HG03196 (cell line): ENCODE data around the gene MARK4.
"Not testable (repeated sequence)": the region's sequence is repeated elsewhere in the genome, so short reads cannot be mapped to it uniquely, and the experiment has no call there.

Experiments used
- ATAC-seq: cut with Tn5 transposase; IDR thresholded peaks from one replicate; pipeline ENCODE4 v1.9.1; 2021; ENCODE audit not compliant: unreplicated experiment

Gene MARK4

GRCh38 chr19:45334881-45335280 is 83.8 kb downstream of the MARK4 start:
- ATAC-seq: not testable (repeated sequence)

GRCh38 chr19:45336696-45337251 is 85.7 kb downstream of the MARK4 start:
- ATAC-seq: no peak

GRCh38 chr19:45339629-45340028 is 88.6 kb downstream of the MARK4 start:
- no peak for ATAC-seq

- no peak for ATAC-seq
Observed at GRCh38 chr19:45340232-45340898, 89.3 kb downstream of the MARK4 start, which contains the start of gene KLC3. Gene KLC3 (plus strand): TSS chr19:45340750. CDS start chr19:45345542, 4,792 bp downstream.

GRCh38 chr19:45340899-45341453 is 89.9 kb downstream of the MARK4 start:
- ATAC-seq: no peak

GRCh38 chr19:45342911-45343310 is 91.8 kb downstream of the MARK4 start:
- ATAC-seq: no peak

- ATAC-seq: no peak
Observed at GRCh38 chr19:45344621-45345505, 93.8 kb downstream of the MARK4 start.

GRCh38 chr19:45345506-45345860 is 94.4 kb downstream of the MARK4 start:
- no peak for ATAC-seq

- no peak for ATAC-seq
Observed at GRCh38 chr19:45346449-45346848, 95.4 kb downstream of the MARK4 start.

- no peak for ATAC-seq
Observed at GRCh38 chr19:45347570-45348366, 96.7 kb downstream of the MARK4 start.

GRCh38 chr19:45348367-45349125 is 97.5 kb downstream of the MARK4 start:
- ATAC-seq: no peak

- ATAC-seq: no peak
Observed at GRCh38 chr19:45349126-45349415, 98.0 kb downstream of the MARK4 start.

GRCh38 chr19:45349430-45349941 is 98.4 kb downstream of the MARK4 start:
- no peak for ATAC-seq

- no peak for ATAC-seq
Observed at GRCh38 chr19:45350477-45351058, 99.5 kb downstream of the MARK4 start.

GRCh38 chr19:45351401-45351952 is 100.4 kb downstream of the MARK4 start:
- no peak for ATAC-seq

GRCh38 chr19:45352062-45352461 is 101.0 kb downstream of the MARK4 start:
- no peak for ATAC-seq

- ATAC-seq: no peak
Observed at GRCh38 chr19:45352471-45352870, 101.4 kb downstream of the MARK4 start.

- ATAC-seq: no peak
Observed at GRCh38 chr19:45352914-45353796, 102.1 kb downstream of the MARK4 start.
